ENCODE results near the gene GRIK3. TPM values are rescaled to one million over a fixed set of nuclear protein-coding genes. Genes with fewer than 3 reads are reported as not detected.
"Not testable (repeated sequence)": the region's sequence is repeated elsewhere in the genome, so short reads cannot be mapped to it uniquely, and the experiment has no call there.

GRIK3 gene
- total RNA-seq = not detected

GRCh38 chr1:37034121-37035013, at the start of gene GRIK3:
TSS of gene GRIK3 (minus strand) at chr1:37034515. CDS start at chr1:37034108, 407 bp downstream.
- H3K27ac Mint-ChIP-seq = no peak within 1 kb of the TSS
- H3K4me1 Mint-ChIP-seq = peaks cover 5% of the 10 kb centered on the region
- no peaks in the 10 kb centered on the region for H3K9me3 Mint-ChIP-seq
- no peak within 1 kb of the TSS for H3K4me3 Mint-ChIP-seq
- peaks cover 78% of the 10 kb centered on the region for H3K27me3 Mint-ChIP-seq
- H3K36me3 Mint-ChIP-seq = no peaks in the 10 kb centered on the region
- DNase-seq = no peak

DNA sequence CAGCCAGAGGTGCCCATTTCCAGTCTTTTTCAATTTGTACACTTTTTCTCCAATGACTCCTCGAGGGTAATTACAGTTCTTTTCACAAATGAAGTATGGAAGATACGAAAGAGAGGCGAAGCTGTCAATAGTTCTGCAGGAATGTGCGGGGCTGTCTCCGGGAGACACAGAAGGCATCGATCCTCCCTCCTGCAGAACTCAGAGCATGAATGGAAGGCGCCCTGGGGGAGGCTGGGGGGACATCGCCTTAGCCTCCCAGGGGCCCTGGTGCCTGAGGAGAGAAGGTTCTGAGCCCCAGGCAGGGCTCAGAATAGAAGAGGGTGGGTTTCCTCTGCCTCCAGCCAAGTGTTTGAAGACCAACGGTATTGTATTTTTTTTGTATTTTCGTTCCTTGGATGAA, 49.7 kb upstream of the GRIK3 start:
- Mint-ChIP-seq H3K27ac (no peak overlapping the region), H3K36me3 (no peaks in the 10 kb centered on the region), H3K4me1 (no peaks in the 10 kb centered on the region), H3K9me3 (no peaks in the 10 kb centered on the region), H3K27me3 (peaks cover 13% of the 10 kb centered on the region), H3K4me3 (no peak overlapping the region)
- DNase-seq = no peak

GRCh38 chr1:37083603-37084002, 49.3 kb upstream of the GRIK3 start:
- Mint-ChIP-seq H3K36me3 (no peaks in the 10 kb centered on the region), H3K9me3 (no peaks in the 10 kb centered on the region), H3K27me3 (peaks cover 13% of the 10 kb centered on the region), H3K4me1 (no peaks in the 10 kb centered on the region), H3K27ac (no peak overlapping the region), H3K4me3 (no peak overlapping the region)
- no peak for DNase-seq

- H3K27me3 Mint-ChIP-seq = peaks cover 13% of the 10 kb centered on the region
- not testable (repeated sequence) for H3K9me3 Mint-ChIP-seq, H3K4me1 Mint-ChIP-seq, H3K4me3 Mint-ChIP-seq, H3K36me3 Mint-ChIP-seq, H3K27ac Mint-ChIP-seq, DNase-seq
These were observed 46.1 kb upstream of the GRIK3 start for GRCh38 chr1:37080296-37080986.

DNA sequence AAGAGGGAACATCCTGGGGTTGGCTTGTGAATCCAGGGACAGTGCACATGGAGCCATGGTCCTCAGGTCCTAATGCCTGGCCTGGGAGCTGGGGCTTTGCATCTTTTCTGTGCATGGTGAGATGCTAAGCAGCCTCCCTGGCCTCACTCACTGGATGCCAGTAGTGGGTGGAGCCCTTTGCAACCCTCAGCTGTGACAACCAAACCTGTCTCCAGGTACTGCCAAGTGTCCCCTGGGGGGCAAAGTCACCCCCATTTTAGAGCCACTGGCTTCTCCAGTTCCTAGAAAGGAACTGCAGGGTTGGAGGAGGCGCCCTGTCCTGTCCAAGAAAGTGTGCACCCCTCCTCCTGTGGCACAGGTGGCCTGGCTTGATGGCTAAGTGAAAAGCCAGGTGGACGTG, 44.6 kb upstream of the GRIK3 start:
- Mint-ChIP-seq H3K4me3 (no peak overlapping the region), H3K27ac (no peak overlapping the region), H3K27me3 (peaks cover 5% of the 10 kb centered on the region), H3K4me1 (no peaks in the 10 kb centered on the region), H3K9me3 (no peaks in the 10 kb centered on the region), H3K36me3 (no peaks in the 10 kb centered on the region)
- DNase-seq = no peak

DNA sequence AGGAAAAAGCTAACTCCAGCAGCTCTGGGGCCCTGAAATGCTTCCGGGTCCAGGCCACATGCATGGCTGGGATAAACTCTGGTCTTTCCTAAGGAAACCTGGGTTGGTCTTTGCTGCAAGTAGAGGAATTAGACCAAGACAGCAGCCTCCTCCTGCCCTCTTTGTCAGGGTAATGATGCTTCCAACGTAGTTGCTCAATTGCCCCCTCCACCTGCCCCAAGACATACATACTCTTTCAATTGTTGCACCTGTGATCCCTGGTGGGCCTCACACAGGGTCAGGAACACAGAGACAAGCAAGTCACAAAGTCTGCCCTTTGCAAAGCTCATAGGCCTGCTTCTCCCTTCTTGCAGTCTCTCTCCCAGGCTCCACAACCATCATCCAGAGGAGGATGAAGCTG, 41.9 kb upstream of the GRIK3 start:
- DNase-seq = no peak
- Mint-ChIP-seq H3K9me3 (no peaks in the 10 kb centered on the region), H3K27ac (no peak overlapping the region), H3K4me1 (no peaks in the 10 kb centered on the region), H3K36me3 (no peaks in the 10 kb centered on the region), H3K27me3 (no peaks in the 10 kb centered on the region), H3K4me3 (no peak overlapping the region)

GRCh38 chr1:37073854-37074379, 39.6 kb upstream of the GRIK3 start:
- peaks cover 3% of the 10 kb centered on the region for H3K27me3 Mint-ChIP-seq
- no peaks in the 10 kb centered on the region for H3K36me3 Mint-ChIP-seq
- no peak for DNase-seq
- no peaks in the 10 kb centered on the region for H3K9me3 Mint-ChIP-seq
- no peaks in the 10 kb centered on the region for H3K4me1 Mint-ChIP-seq
- H3K4me3 Mint-ChIP-seq = no peak overlapping the region
- no peak overlapping the region for H3K27ac Mint-ChIP-seq

DNA sequence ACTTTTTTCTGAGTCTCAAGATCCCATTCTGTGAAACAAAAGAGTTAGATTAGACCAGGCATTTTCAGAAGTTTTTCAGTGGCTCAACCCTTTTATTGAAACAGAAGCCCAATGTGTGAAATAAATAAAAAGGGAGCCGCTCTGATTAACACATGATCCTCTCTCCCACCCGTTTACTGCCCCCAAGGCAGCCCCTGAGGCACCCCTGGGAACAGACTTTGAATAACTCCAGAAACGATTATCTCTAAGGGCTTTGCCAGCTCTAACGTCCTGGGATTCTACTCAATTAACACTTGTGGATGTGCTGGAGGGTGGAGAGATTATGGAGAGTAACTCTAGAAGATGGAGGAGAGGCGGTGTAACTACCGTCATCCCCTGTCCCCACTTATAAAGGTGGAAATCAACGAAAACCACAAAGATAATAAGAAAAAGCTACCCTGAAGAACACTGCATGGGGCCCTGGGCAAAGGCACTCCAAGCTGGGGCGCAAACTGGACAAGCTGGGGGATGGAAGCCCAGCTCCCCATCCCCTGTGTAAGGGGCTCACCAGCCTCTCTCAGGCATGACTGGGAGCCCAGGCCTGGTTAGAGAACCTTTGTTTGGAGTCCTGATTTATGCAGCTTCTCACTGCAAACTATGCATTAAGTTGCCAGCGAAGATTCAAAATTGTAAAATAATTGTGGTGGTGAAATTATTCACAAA, 39.0 kb upstream of the GRIK3 start:
- Mint-ChIP-seq H3K4me3 (no peak overlapping the region), H3K4me1 (no peaks in the 10 kb centered on the region), H3K9me3 (no peaks in the 10 kb centered on the region), H3K27me3 (peaks cover 3% of the 10 kb centered on the region), H3K27ac (no peak overlapping the region), H3K36me3 (no peaks in the 10 kb centered on the region)
- DNase-seq = no peak

DNA sequence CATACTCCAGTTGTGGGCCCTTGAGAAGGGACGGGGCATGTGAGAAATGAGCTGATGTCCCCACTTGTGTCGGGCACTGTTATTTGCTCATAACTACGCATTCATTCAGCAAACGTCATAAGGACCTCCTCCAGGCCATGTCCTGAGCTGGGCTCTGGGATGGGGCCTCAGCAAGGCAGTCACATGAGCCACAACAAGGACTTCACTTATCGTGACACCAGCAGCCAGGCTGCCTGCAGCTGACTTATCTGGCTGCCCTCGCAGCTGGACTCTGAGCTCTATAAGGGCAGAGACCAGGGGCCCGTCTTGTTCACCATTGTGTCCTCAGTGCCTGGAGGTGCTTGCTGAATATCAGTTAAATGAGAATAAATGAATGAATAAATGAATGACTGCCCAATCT, 37.5 kb upstream of the GRIK3 start:
- H3K9me3 Mint-ChIP-seq = no peaks in the 10 kb centered on the region
- no peak overlapping the region for H3K4me3 Mint-ChIP-seq
- DNase-seq = no peak
- no peaks in the 10 kb centered on the region for H3K4me1 Mint-ChIP-seq
- H3K36me3 Mint-ChIP-seq = no peaks in the 10 kb centered on the region
- no peak overlapping the region for H3K27ac Mint-ChIP-seq
- H3K27me3 Mint-ChIP-seq = peaks cover 3% of the 10 kb centered on the region

DNA sequence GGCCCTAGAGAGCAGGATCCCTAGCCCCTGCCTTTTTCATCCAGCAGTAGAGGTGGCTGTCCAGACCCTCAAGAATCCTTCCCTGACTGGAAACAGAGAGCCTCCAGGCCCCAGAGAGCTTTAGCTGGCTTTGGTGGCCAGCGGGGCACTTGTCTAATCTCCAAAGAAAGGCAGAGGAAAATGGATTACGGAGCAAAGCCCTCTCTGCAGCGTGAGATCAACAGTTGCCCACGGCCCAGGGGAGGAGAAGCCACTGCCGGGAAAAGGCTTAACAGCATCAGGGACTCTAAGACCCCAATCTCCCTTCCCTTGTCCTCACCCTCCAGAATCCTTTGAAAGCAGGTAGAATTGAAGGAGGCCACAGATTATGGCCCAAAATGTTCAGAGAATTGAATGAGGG, 35.8 kb upstream of the GRIK3 start:
- Mint-ChIP-seq H3K27ac (no peak overlapping the region), H3K4me3 (no peak overlapping the region), H3K4me1 (no peaks in the 10 kb centered on the region), H3K36me3 (no peaks in the 10 kb centered on the region), H3K9me3 (no peaks in the 10 kb centered on the region), H3K27me3 (peaks cover 3% of the 10 kb centered on the region)
- no peak for DNase-seq

DNA sequence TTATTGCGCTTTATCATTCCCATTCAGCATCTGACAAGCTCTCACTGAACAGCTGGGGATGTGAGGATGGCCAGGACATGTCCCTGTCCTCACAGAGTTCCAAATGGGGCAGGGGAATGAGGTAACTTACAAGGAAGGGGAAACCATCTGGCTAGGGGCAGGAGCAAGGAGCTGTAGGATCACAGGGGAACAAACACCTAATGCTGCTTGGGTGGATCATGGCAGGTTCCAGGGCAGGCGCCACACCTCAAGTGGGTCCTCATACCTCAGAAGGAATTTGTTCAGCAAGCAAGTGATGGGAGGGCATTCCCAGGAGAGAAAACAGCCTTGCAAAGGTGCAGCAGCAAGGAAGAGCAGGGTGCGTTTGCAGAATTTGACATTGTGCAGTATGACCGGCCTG, 35.1 kb upstream of the GRIK3 start:
- Mint-ChIP-seq H3K36me3 (no peaks in the 10 kb centered on the region), H3K4me1 (no peaks in the 10 kb centered on the region), H3K4me3 (no peak overlapping the region), H3K9me3 (no peaks in the 10 kb centered on the region), H3K27me3 (peaks cover 3% of the 10 kb centered on the region), H3K27ac (no peak overlapping the region)
- no peak for DNase-seq

- peaks cover 3% of the 10 kb centered on the region for H3K27me3 Mint-ChIP-seq
- no peak overlapping the region for H3K27ac Mint-ChIP-seq
- H3K36me3 Mint-ChIP-seq = no peaks in the 10 kb centered on the region
- no peak for DNase-seq
- no peaks in the 10 kb centered on the region for H3K9me3 Mint-ChIP-seq
- no peak overlapping the region for H3K4me3 Mint-ChIP-seq
- H3K4me1 Mint-ChIP-seq = no peaks in the 10 kb centered on the region
These were observed 34.6 kb upstream of the GRIK3 start for GRCh38 chr1:37068897-37069296.

DNA sequence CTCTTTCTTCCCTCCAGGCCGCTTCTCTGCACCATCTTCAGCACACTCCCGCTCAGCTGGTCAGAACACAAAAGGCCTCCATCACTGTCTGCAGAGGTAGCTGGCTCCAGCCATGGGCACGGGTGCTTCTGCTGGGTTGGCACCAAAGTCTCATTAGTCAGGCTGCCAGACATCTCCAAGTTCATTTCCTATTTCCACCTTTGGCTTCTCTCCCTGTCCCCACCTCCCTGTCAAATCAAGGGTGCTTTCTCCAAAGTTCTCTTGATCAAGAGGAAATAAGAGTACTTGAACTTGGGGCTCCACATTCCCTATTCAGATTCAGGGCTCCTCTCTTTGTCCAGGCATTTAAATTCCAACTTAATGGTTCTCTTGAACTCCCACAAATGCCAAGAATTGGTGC, 33.9 kb upstream of the GRIK3 start:
- Mint-ChIP-seq H3K27me3 (peaks cover 3% of the 10 kb centered on the region), H3K9me3 (no peaks in the 10 kb centered on the region), H3K36me3 (no peaks in the 10 kb centered on the region), H3K27ac (no peak overlapping the region), H3K4me1 (no peaks in the 10 kb centered on the region), H3K4me3 (no peak overlapping the region)
- DNase-seq = no peak

DNA sequence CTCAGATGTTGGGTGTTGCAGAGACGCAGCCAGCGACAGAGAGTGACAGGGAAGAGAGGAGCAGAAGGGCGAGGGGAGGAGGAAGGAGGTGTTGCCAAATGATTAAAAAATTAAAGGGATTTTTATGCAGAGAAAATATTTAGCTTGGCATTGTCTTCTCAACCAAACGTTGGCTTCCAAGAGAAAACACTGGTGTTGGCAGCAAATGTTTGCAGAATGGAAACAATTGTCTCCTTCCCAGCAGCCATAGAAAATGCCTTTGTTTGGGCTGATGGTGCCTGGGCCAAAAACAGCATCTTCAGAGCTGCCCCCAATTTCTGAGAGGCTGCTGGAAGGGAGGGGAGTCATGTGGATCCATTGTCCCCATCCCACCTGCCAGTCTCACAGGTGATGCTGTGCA, 29.7 kb upstream of the GRIK3 start:
- no peak overlapping the region for H3K4me3 Mint-ChIP-seq
- H3K4me1 Mint-ChIP-seq = no peaks in the 10 kb centered on the region
- DNase-seq = no peak
- peaks cover 11% of the 10 kb centered on the region for H3K27me3 Mint-ChIP-seq
- H3K27ac Mint-ChIP-seq = no peak overlapping the region
- H3K36me3 Mint-ChIP-seq = no peaks in the 10 kb centered on the region
- no peaks in the 10 kb centered on the region for H3K9me3 Mint-ChIP-seq

- no peak for DNase-seq
- Mint-ChIP-seq H3K4me3 (no peak overlapping the region), H3K36me3 (no peaks in the 10 kb centered on the region), H3K27me3 (peaks cover 14% of the 10 kb centered on the region), H3K4me1 (no peaks in the 10 kb centered on the region), H3K9me3 (no peaks in the 10 kb centered on the region), H3K27ac (no peak overlapping the region)
These were observed 25.0 kb upstream of the GRIK3 start for GRCh38 chr1:37059346-37059745.
